ENCODE measurements around the gene KRTAP4-6. TPM values are rescaled to one million over a fixed set of nuclear protein-coding genes. Genes with fewer than 3 reads are reported as not detected.

The KRTAP4-6 gene
- total and polyA plus RNA-seq, 9 donors: not detected

- TF ChIP-seq EP300 (IDR thresholded peaks at IDR 0.05) (no peak), CTCF (IDR thresholded peaks at IDR 0.05) (no peak), POLR2A (IDR thresholded peaks at IDR 0.05) (no peak)
- intact Hi-C loops (cut with DNase I): no loop called here
- 78 to 86% (median 80%) methylated on average over 6 of the region's 6 CpGs for WGBS, 3 donors
Measured at GRCh38 chr17:41098481-41098880, 41.9 kb downstream of the KRTAP4-6 start.

DNA sequence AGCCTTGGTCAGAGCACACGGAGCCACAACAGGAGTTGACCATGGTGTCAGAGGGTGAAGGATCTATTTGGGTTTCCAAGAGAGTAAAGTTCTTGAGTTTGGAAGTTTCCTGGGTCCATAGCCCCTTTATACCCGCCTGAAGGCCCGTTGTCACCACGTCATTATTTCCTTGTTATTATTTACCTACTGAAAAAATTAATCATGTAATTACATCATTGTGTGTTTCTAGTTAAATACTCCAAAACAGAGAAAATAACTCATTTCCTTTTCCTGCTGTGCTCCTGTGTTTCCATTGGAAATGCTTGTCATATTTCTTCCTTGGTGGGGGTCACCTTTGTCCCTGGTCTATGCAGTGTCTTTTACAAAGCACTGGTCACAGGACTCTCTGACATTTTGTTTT is 42.3 kb downstream of the KRTAP4-6 start, which contains the start of gene KRTAP4-8:
Gene KRTAP4-8 (minus strand): TSS at position 101 of the 400 bp plus-strand sequence. CDS start 58 bp downstream, at position 43.
- DNase-seq: no peak
- intact Hi-C loops (cut with DNase I): no loop called here
- WGBS, 3 donors: 47 to 64% (median 55%) methylated on average over 4 of the region's 4 CpGs
- Histone ChIP-seq H3K4me3 (no peak within 1 kb of the TSS), H3K36me3 (no peaks in the 10 kb centered on the region), H3K9me3 (no peaks in the 10 kb centered on the region), H3K27ac (no peak within 1 kb of the TSS), H3K27me3 (no peaks in the 10 kb centered on the region), H3K4me1 (ENCODE audit: insufficient read depth) (no peaks in the 10 kb centered on the region)
- TF ChIP-seq POLR2A (IDR thresholded peaks at IDR 0.05): no peak
- no peak for TF ChIP-seq CTCF (IDR thresholded peaks at IDR 0.05)
- TF ChIP-seq EP300 (IDR thresholded peaks at IDR 0.05): no peak

More at GRCh38 chr17:41098481-41098880, 41.9 kb downstream of the KRTAP4-6 start:
- Histone ChIP-seq H3K27ac (no peak overlapping the region), H3K9me3 (no peaks in the 10 kb centered on the region), H3K27me3 (no peaks in the 10 kb centered on the region), H3K36me3 (no peaks in the 10 kb centered on the region), H3K4me3 (no peak overlapping the region), H3K4me1 (ENCODE audit: insufficient read depth) (no peaks in the 10 kb centered on the region)
- no peak for DNase-seq

GRCh38 chr17:41096055-41096454 is 44.3 kb downstream of the KRTAP4-6 start:
- DNase-seq: no peak
- H3K36me3 ChIP-seq: no peaks in the 10 kb centered on the region
- 77 to 84% (median 83%) methylated on average over 7 of the region's 7 CpGs for WGBS, 3 donors
- TF ChIP-seq CTCF (IDR thresholded peaks at IDR 0.05) (no peak), POLR2A (IDR thresholded peaks at IDR 0.05) (no peak), EP300 (IDR thresholded peaks at IDR 0.05) (no peak)
- intact Hi-C loops (cut with DNase I): no loop called here
- no peaks in the 10 kb centered on the region for H3K27me3 ChIP-seq
- no peaks in the 10 kb centered on the region for H3K9me3 ChIP-seq
- no peaks in the 10 kb centered on the region for H3K4me1 ChIP-seq (ENCODE audit: insufficient read depth)
- H3K27ac ChIP-seq: no peak overlapping the region
- no peak overlapping the region for H3K4me3 ChIP-seq

Small RNA genes lying within 50 kb of the gene (small RNA-seq; reads per million reads assigned to genes)
- not detected for gene KRTAP4-17P

Other genes starting within 250 kb of the KRTAP4-6 start
Only the 30 nearest of the 39 such genes appear.
- gene KRTAP3-3, start 146.4 kb downstream of the KRTAP4-6 start, total RNA-seq: not detected
- gene KRTAP3-3, start 146.4 kb downstream of the KRTAP4-6 start, polyA plus RNA-seq: not detected
- gene KRTAP3-2, start 140.6 kb downstream of the KRTAP4-6 start, total RNA-seq: not detected
- not detected for gene KRTAP3-2, start 140.6 kb downstream of the KRTAP4-6 start, polyA plus RNA-seq
- not detected for gene KRTAP3-1, start 131.4 kb downstream of the KRTAP4-6 start, total RNA-seq
- gene KRTAP3-1, start 131.4 kb downstream of the KRTAP4-6 start, polyA plus RNA-seq: not detected
- not detected for gene KRTAP1-5, start 113.3 kb downstream of the KRTAP4-6 start, total RNA-seq
- gene KRTAP1-5, start 113.3 kb downstream of the KRTAP4-6 start, polyA plus RNA-seq: under 1 TPM in 1 of 2 donors, not detected in 1; 0.06 TPM
- gene KRTAP1-4, start 110.3 kb downstream of the KRTAP4-6 start, total RNA-seq: not detected
- not detected for gene KRTAP1-4, start 110.3 kb downstream of the KRTAP4-6 start, polyA plus RNA-seq
- gene KRTAP1-3, start 105.7 kb downstream of the KRTAP4-6 start, total RNA-seq: not detected
- not detected for gene KRTAP1-3, start 105.7 kb downstream of the KRTAP4-6 start, polyA plus RNA-seq
- gene KRTAP1-1, start 99.1 kb downstream of the KRTAP4-6 start, total RNA-seq: not detected
- not detected for gene KRTAP1-1, start 99.1 kb downstream of the KRTAP4-6 start, polyA plus RNA-seq
- not detected for gene KRTAP2-1, start 93.2 kb downstream of the KRTAP4-6 start, total RNA-seq
- not detected for gene KRTAP2-1, start 93.2 kb downstream of the KRTAP4-6 start, polyA plus RNA-seq
- not detected for gene KRTAP2-2, start 85.3 kb downstream of the KRTAP4-6 start, total RNA-seq
- not detected for gene KRTAP2-2, start 85.3 kb downstream of the KRTAP4-6 start, polyA plus RNA-seq
- gene KRTAP2-3, start 80.4 kb downstream of the KRTAP4-6 start, total RNA-seq: not detected
- not detected for gene KRTAP2-3, start 80.4 kb downstream of the KRTAP4-6 start, polyA plus RNA-seq
- gene KRTAP2-4, start 74.7 kb downstream of the KRTAP4-6 start, total RNA-seq: not detected
- gene KRTAP2-4, start 74.7 kb downstream of the KRTAP4-6 start, polyA plus RNA-seq: not detected
- not detected for gene KRTAP4-7, start 56.4 kb downstream of the KRTAP4-6 start, total RNA-seq
- not detected for gene KRTAP4-7, start 56.4 kb downstream of the KRTAP4-6 start, polyA plus RNA-seq
- gene KRTAP4-8, start 42.4 kb downstream of the KRTAP4-6 start, total RNA-seq: not detected
- not detected for gene KRTAP4-8, start 42.4 kb downstream of the KRTAP4-6 start, polyA plus RNA-seq
- gene KRTAP4-16, start 38.3 kb downstream of the KRTAP4-6 start, total RNA-seq: not detected
- not detected for gene KRTAP4-16, start 38.3 kb downstream of the KRTAP4-6 start, polyA plus RNA-seq
- gene KRTAP4-9, start 35.2 kb downstream of the KRTAP4-6 start, total RNA-seq: not detected
- not detected for gene KRTAP4-9, start 35.2 kb downstream of the KRTAP4-6 start, polyA plus RNA-seq
- gene KRTAP4-11, start 22.2 kb downstream of the KRTAP4-6 start, total RNA-seq: not detected
- gene KRTAP4-11, start 22.2 kb downstream of the KRTAP4-6 start, polyA plus RNA-seq: not detected
- not detected for gene KRTAP4-12, start 16.4 kb downstream of the KRTAP4-6 start, total RNA-seq
- gene KRTAP4-12, start 16.4 kb downstream of the KRTAP4-6 start, polyA plus RNA-seq: not detected
- gene KRTAP4-5, start 9.3 kb upstream of the KRTAP4-6 start, total RNA-seq: not detected
- gene KRTAP4-5, start 9.3 kb upstream of the KRTAP4-6 start, polyA plus RNA-seq: not detected
- not detected for gene KRTAP4-4, start 20.2 kb upstream of the KRTAP4-6 start, total RNA-seq
- gene KRTAP4-4, start 20.2 kb upstream of the KRTAP4-6 start, polyA plus RNA-seq: not detected
- not detected for gene KRTAP4-3, start 27.7 kb upstream of the KRTAP4-6 start, total RNA-seq
- gene KRTAP4-3, start 27.7 kb upstream of the KRTAP4-6 start, polyA plus RNA-seq: not detected
- not detected for gene KRTAP4-2, start 37.7 kb upstream of the KRTAP4-6 start, total RNA-seq
- not detected for gene KRTAP4-2, start 37.7 kb upstream of the KRTAP4-6 start, polyA plus RNA-seq
- gene KRTAP4-1, start 44.4 kb upstream of the KRTAP4-6 start, total RNA-seq: not detected
- gene KRTAP4-1, start 44.4 kb upstream of the KRTAP4-6 start, polyA plus RNA-seq: not detected
- not detected for gene KRTAP9-1, start 49.3 kb upstream of the KRTAP4-6 start, total RNA-seq
- not detected for gene KRTAP9-1, start 49.3 kb upstream of the KRTAP4-6 start, polyA plus RNA-seq
- gene KRTAP9-2, start 86.1 kb upstream of the KRTAP4-6 start, total RNA-seq: not detected
- gene KRTAP9-2, start 86.1 kb upstream of the KRTAP4-6 start, polyA plus RNA-seq: not detected
- gene KRTAP9-3, start 91.9 kb upstream of the KRTAP4-6 start, total RNA-seq: not detected
- not detected for gene KRTAP9-3, start 91.9 kb upstream of the KRTAP4-6 start, polyA plus RNA-seq
- gene KRTAP9-8, start 97.5 kb upstream of the KRTAP4-6 start, total RNA-seq: not detected
- gene KRTAP9-8, start 97.5 kb upstream of the KRTAP4-6 start, polyA plus RNA-seq: not detected
- not detected for gene KRTAP9-4, start 109.1 kb upstream of the KRTAP4-6 start, total RNA-seq
- not detected for gene KRTAP9-4, start 109.1 kb upstream of the KRTAP4-6 start, polyA plus RNA-seq
- gene KRTAP9-9, start 114.8 kb upstream of the KRTAP4-6 start, total RNA-seq: not detected
- not detected for gene KRTAP9-9, start 114.8 kb upstream of the KRTAP4-6 start, polyA plus RNA-seq
- not detected for gene KRTAP9-6, start 124.8 kb upstream of the KRTAP4-6 start, total RNA-seq
- gene KRTAP9-6, start 124.8 kb upstream of the KRTAP4-6 start, polyA plus RNA-seq: not detected
- not detected for gene KRTAP9-7, start 135.2 kb upstream of the KRTAP4-6 start, total RNA-seq
- not detected for gene KRTAP9-7, start 135.2 kb upstream of the KRTAP4-6 start, polyA plus RNA-seq

All from ovary (tissue), 9 donors.